ENCODE measurements around the gene XPR1.

Gene XPR1

DNA sequence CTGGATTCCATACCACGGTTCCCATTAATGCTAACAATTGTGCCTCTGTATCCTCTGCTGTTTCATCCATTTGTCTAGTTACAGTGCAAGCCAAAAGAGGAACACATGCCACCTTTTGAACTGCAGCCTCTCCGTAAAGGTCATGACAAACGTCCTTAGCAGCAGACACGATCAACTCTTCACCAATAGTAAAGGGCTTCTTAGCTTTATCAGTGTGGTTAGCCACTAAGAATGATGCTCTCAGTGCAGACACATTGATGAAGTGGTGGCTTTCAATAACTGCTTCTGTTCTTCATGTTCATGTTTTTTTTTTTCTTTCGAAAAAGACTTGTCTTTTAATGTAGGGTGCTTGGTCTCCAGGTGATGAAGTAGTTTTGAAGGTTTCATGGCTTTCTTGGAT is 14.3 kb downstream of the XPR1 start:
- Histone ChIP-seq H3K27ac (no peak overlapping the region), H3K4me1 (peaks cover 0 to 16% (median 3%) of the 10 kb centered on the region in 4 donors), H3K36me3 (peaks cover 0 to 2% (median 0%) of the 10 kb centered on the region in 3 donors), H3K27me3 (no peaks in the 10 kb centered on the region), H3K4me3 (no peak overlapping the region), H3K9me3 (no peaks in the 10 kb centered on the region)
- TF ChIP-seq, protein P1, sequence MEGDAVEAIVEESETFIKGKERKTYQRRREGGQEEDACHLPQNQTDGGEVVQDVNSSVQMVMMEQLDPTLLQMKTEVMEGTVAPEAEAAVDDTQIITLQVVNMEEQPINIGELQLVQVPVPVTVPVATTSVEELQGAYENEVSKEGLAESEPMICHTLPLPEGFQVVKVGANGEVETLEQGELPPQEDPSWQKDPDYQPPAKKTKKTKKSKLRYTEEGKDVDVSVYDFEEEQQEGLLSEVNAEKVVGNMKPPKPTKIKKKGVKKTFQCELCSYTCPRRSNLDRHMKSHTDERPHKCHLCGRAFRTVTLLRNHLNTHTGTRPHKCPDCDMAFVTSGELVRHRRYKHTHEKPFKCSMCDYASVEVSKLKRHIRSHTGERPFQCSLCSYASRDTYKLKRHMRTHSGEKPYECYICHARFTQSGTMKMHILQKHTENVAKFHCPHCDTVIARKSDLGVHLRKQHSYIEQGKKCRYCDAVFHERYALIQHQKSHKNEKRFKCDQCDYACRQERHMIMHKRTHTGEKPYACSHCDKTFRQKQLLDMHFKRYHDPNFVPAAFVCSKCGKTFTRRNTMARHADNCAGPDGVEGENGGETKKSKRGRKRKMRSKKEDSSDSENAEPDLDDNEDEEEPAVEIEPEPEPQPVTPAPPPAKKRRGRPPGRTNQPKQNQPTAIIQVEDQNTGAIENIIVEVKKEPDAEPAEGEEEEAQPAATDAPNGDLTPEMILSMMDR (IDR thresholded peaks at IDR 0.05): no peak
- no peak for DNase-seq
- intact Hi-C loops (cut with DNase I; ENCODE audit: low total_unique reads): no loop called here

DNA sequence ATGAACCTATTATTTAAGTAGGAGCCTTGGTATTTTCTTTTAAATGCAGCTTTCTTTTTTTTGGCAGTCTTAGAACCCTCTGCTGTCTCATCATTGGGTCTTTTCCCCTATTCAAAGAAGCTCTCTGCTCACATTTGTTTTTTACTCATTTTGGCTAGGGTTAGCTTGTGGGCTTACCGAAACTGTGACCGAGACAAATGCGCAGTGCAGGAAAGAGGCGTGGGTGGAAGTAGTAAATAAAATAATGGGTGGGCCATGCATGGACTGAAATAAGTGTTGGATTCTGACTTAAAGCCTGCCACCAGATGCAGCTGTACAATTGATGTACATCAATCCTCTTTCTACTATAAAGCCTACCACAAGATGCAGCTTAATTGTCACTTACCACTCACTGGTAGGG is 14.7 kb downstream of the XPR1 start:
- DNase-seq: no peak

DNA sequence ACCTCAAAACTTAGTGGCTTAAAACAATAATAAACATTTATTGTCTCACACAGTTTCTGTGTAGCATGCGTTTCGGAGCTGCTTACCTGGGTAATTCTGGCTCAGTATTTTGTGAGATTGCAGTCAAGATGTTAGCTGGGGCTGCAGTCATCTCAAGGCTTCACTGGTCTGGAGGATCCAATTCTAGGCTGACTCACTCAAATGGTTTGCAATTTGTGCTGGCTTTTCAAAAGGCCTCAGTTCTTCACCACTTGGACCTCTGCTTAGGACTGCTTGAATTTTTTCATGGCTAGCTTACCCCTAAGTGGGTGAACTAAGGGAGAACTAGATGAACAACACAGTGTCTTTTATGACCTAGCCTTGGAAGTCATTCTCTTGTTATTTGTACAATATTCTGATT is 21.0 kb downstream of the XPR1 start:
- H3K27me3 ChIP-seq: no peaks in the 10 kb centered on the region

More for the DNA sequence above, 14.7 kb downstream of the XPR1 start:
- intact Hi-C loops (cut with DNase I; ENCODE audit: low total_unique reads): no loop called here
- Histone ChIP-seq H3K4me1 (peaks cover 0 to 16% (median 3%) of the 10 kb centered on the region in 4 donors), H3K9me3 (no peaks in the 10 kb centered on the region), H3K4me3 (no peak overlapping the region), H3K27me3 (no peaks in the 10 kb centered on the region), H3K36me3 (peaks cover 0 to 3% (median 0%) of the 10 kb centered on the region in 3 donors), H3K27ac (no peak overlapping the region)
- TF ChIP-seq, protein P1 (IDR thresholded peaks at IDR 0.05): no peak

DNA sequence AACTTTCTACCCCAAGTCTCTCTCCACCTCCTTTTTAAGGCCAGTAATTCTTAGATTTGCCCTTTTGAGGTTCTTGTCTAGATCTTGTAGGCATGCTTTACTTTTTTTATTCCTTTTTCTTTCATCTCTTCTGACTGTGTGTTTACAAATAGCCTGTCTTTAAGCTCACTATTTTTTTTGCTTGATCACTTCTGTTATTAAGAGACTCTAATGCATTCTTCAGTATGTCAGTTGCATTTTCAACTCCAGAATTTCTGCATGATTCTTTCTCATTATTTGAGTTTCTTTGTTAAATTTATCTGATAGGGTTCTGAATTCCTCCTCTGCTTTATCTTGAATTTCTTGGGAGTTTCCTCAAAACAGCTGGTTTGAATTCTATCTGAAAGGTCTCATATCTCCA is 30.9 kb downstream of the XPR1 start:
- Histone ChIP-seq H3K4me3 (no peak overlapping the region), H3K36me3 (peaks cover 0 to 9% (median 6%) of the 10 kb centered on the region in 3 donors), H3K9me3 (peaks cover 4 to 37% (median 19%) of the 10 kb centered on the region in 3 donors), H3K27me3 (no peaks in the 10 kb centered on the region), H3K4me1 (no peaks in the 10 kb centered on the region), H3K27ac (no peak overlapping the region)
- TF ChIP-seq, protein P1 (IDR thresholded peaks at IDR 0.05): no peak
- no peak for DNase-seq
- intact Hi-C loops (cut with DNase I; ENCODE audit: low total_unique reads): no loop called here

More for the DNA sequence above, 21.0 kb downstream of the XPR1 start:
- DNase-seq: no peak
- H3K27ac ChIP-seq: no peak overlapping the region
- intact Hi-C loops (cut with DNase I; ENCODE audit: low total_unique reads): no loop called here
- TF ChIP-seq, protein P1 (IDR thresholded peaks at IDR 0.05): no peak
- H3K4me1 ChIP-seq: no peaks in the 10 kb centered on the region
- peaks cover under 1 to 7% (median 4%) of the 10 kb centered on the region in 3 donors for H3K9me3 ChIP-seq
- no peak overlapping the region for H3K4me3 ChIP-seq
- H3K36me3 ChIP-seq: peaks cover 0 to 3% (median 0%) of the 10 kb centered on the region in 3 donors

DNA sequence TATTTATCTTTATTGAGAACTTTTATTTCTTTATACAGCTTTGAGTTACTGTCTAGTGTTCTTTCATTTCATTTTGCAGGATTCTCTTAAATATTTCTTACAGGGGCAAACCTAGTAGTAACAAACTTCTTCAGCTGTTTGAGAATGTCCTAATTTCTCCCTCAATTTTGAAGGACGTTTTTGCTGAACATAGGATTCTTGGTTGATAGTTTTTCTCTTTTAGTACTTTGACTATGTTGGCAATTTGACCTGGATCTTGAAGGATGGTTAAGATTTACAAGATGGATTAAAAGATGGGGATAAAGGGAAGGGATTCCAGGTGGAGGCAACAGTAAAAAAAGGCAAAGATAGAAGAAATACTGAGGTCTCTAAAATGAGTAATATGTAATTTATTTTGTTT is 38.9 kb downstream of the XPR1 start:
- Histone ChIP-seq H3K4me3 (no peak overlapping the region), H3K9me3 (peaks cover 0 to 17% (median 8%) of the 10 kb centered on the region in 3 donors), H3K27me3 (no peaks in the 10 kb centered on the region), H3K36me3 (peaks cover 3 to 18% (median 8%) of the 10 kb centered on the region in 3 donors), H3K27ac (no peak overlapping the region), H3K4me1 (no peaks in the 10 kb centered on the region)
- TF ChIP-seq, protein P1 (IDR thresholded peaks at IDR 0.05): no peak
- no peak for DNase-seq
- intact Hi-C loops (cut with DNase I; ENCODE audit: low total_unique reads): no loop called here

DNA sequence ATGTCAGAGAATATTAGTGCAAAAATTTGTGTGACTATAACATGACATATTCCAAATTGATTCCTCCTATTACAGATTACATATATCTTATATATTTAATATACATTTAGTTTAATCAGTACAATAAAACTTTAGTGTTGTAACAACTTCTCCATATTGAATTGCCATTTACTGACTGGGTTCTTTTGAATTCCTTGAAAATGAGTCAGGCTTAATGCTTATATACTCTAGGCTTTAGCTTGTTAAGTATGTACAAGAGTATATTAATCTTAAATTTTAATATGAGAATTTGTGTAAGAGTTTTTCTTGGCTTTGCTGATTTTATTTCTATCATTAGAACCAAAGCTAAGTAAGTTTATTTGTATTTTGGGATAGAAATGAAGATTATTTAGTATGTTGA is 40.3 kb downstream of the XPR1 start:
- Histone ChIP-seq H3K27ac (no peak overlapping the region), H3K4me1 (no peaks in the 10 kb centered on the region), H3K36me3 (peaks cover 3 to 18% (median 8%) of the 10 kb centered on the region in 3 donors), H3K4me3 (no peak overlapping the region), H3K27me3 (no peaks in the 10 kb centered on the region), H3K9me3 (peaks cover 0 to 17% (median 3%) of the 10 kb centered on the region in 3 donors)
- no peak for DNase-seq
- TF ChIP-seq, protein P1 (IDR thresholded peaks at IDR 0.05): no peak
- intact Hi-C loops (cut with DNase I; ENCODE audit: low total_unique reads): no loop called here
